SHP77 treated with DMSO at 0.1 percent for 48 hours (cell line): ENCODE measurements around the gene KCND1.
"Not testable (repeated sequence)": the region's sequence is repeated elsewhere in the genome, so short reads cannot be mapped to it uniquely, and the experiment has no call there.

Experiments used
- DNase-seq: peaks from one replicate; lab custom pipeline; 2025; lab: John Stamatoyannopoulos, UW

KCND1 gene

DNA sequence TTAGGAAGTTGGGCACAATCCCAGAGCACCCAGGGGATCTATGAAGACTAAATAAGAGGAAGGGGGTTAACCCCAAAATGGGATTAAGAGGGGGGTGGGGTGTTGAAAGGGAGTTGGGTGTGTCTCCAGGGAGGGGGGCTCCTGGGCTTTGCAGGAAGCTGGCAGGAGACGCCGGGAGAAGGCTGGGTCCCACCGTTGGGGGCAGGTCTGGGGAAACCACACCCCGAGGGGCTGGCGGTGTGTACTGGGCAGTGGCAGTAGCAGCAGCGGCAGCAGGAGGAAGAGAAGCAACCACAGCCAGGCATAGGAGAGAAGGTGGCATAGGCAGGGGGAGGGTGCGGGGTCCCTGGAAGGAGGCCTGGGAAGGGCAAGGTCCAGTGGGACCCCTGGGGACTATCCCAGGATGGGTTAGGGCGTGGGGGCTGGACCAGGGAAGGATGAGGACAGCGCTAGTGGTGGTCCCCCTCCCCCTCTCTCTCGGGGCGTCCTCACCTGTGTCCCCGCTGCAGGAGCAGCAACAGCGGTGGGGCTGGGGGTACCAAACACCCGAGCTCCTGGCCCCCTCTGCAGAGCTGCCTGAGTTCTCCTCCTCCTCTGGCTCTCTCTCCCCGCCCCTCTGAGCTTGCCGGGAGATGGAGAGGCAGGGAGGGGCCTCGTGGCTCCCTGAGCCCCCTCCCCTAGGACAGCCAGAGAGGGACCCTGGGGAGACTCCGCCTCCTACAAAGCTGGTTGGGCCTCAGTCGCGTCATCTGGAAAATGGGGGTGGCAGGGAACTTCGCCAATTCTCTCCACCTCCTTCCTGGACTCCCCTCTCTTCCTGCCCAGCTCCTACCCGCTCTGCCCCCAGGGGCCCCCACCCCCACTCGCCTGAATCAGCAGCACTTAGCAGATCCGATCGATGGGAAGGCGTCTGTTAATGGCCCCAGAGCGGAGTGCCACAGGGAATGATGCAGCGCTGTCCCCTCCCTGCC, at the start of gene KCND1:
Gene KCND1, minus strand, starts transcription at position 596 of the 971 bp plus-strand sequence. CDS start 1,573 bp downstream, outside the sequence.
- no peak for DNase-seq

DNA sequence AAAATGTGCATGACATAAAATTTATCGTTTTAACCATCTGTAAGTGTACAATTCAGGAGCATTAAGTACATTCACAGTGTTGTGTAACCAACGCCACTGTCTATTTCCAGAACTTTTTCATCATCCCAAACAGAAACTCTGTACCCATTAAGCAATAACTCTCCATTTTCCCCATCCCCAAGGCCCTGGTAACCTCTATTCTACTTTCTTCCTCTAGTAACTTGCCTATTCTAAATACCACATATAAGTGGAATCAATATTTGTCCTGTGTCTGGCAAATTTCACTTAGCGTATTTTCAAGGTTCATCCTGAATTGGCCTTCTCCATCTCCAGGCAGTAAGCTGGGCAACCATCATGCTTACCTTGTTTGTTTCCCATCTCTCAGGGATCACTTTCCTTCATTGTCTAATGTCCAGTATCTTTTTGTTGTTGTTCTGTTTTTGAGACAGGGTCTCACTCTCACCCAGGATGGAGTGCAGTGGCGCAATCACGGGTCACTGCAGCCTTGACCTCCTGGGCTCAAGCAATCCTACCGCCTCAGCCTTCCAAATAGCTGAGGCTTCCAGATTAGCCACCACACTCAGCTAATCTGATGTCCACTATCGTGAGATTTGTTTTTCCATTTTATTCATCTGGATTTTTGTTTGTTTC, 48.1 kb upstream of the KCND1 start:
- DNase-seq: no peak

DNA sequence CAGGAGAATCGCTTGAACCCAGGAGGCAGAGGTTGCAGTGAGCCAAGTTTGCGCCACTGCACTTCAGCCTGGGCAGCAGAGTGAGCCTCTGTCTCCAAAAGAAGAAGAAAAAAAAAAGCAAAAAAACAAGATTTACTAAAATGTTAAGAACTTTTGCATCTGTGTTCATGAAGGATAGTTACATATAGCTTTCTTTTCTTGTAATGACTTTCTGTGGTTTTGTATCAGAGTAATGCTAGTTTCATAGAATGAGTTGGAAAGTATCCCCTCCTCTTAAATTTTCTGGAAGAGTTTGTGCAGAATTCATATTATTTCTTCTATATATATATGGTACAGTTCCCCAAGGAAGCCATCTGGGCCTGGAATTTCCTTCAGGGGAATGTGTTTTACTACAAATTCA, 47.4 kb upstream of the KCND1 start:
- DNase-seq: no peak

DNA sequence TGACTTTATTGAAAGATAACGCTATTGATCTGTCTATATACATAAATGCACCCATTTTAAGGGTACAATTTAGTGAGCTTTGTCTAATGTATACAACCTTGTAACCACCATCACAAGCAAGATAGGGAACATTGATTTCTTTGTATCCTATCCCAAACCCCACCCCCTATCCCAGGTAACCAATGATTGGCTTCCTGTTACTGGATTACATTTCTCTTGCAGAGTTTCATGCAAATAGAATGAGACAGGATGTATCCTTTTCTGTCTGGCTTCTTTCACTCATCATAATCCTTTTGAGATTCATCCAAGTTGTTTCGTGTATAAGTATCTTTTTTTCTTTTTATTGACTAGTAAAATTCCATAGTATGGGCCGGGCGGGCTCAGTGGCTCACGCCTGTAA, 32.1 kb upstream of the KCND1 start:
- DNase-seq: no peak

DNA sequence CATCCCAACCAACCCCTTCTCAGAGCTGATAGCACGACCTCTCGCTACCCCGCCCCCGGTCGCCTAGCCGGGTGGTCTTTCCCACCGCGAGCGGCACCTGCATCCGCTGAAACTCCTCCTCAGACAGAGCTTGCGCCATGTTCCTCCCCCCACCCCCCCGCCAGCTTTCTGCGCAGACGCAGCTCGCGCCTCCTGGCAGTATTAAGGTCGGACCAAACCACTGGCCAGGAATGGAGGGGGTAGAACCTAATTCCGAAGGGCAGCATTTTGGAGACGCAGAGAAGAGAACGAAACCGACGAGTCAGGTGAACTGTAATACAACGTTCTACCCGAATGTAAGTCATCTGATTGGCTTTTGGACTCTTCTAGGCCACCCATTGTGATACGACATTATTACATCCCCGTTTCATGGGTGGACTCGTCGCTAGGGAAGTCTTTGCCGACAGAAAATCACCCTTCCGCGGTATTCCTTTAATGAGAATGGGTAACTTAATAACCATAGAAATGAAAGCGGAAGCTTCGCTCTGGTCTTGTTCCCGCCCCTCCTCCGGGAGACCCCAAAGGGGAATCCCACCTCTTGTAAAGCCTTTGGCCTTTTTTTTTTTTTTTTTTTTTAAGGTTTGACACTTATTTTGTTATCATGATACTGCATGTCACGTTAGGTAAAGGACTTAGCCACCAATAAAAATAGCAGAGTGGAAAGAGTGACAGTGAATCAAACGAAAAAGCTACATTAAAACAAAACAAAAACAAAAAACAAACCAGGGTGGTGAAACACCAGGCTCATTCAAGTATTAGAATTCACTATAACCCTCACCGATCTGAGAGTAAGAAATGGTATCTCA, 30.7 kb upstream of the KCND1 start, which contains the start of gene GRIPAP1:
Gene GRIPAP1, minus strand, starts transcription at position 174 of the 845 bp plus-strand sequence. Its CDS starts 35 bp downstream, at position 139.
- peak; percentile 68 for DNase-seq

DNA sequence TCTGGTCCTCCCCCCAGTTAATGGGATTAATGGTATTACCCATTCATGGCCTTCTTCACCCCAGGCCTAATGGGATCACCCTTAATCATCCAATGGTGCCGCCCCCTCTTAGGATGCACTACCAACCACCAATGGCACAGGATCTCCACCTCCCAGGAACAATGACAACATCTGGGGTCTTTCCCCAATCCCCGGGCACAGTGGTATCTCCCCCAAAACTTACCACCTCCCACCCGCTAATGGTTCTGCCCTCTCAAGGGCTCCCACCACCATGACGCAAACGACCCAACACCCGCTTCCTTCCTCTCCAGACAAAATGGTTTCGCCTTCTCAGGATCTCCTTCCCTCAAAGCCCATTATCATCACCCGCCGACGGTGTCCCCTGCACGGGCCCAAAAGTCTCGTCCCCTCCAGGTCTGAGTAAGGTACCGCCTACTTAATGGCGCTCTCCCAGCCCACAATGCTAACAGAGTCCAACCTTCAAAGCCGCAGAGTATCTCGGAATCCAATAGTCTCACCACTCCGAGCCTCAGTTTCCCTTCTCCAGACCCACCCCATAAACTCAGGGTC, 30.0 kb upstream of the KCND1 start:
- no peak for DNase-seq

DNA sequence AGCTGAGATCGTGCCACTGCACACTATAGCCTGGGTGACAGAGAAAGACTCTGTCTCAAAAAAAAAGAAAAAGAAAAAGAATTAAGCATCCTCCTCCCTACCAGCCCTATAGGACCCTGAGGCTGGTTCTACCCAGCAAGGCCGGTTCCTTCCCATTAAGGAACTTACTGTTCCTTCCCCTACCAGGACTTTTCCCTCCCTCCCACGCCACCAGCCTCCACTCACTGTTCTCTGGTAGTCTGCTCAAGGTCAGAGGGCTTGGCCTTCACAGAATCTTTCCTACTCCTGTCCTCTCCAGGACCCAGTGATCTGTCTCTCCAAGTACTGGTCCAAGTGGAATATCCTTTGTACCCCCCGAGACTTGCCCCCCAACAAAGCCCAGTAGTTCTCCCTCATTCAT, 29.0 kb upstream of the KCND1 start:
- DNase-seq: no peak

DNA sequence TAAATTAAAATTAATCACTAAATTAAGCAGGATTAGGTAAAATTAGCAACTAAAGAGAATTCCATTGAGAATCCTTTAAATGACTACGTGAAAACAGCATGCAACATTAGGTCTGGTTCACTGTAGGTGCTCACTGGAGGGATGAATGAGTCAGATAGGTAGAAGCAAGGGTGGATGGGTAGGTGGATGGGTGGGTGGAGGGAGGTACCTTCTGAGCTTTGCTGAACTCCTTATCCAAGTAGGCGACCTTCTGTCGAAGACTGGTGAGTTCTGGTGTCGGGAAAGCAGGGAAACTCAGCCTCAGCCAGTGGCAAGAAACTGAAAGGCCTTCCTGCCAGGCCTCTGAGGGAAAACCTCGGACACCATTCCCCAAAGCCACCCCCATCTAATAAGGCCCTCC, 27.4 kb upstream of the KCND1 start:
- no peak for DNase-seq

DNA sequence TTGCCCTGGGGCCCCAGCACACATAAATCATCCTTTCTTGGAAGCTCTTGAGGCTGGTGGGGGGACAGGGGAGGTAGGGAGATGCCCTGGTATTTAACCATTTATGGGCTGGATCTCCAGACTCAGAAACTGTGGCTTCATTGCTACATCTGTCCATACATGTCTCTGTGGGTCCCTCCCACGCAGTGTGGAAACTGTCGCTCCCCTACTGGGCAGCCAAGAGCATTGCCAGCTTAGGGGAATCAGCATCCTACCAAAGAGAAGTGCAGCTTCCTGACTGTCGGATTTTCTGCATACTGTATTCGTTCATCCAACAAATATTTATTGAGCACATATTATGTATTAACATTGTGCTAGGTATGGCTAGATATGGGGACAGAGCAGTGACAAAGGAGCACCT, 26.7 kb upstream of the KCND1 start:
- DNase-seq: no peak

DNA sequence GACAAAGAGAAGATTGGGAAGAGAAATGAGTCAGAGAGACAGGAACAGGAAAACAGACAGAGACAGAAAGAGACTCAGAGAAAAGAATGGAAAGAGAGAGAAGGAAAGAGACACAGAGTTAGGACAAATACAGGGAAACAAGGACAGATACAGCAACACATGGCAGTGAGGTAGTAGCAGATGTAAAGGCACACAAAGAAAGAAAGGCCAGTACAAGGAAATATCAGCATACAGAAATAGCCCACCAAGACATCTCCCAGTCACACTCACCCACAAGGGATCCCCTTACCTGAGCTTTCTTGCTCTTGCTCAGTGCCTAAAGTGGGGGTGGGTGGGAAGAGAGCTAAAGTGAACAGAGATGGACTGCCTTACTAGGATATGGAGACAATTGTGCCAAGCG, 26.2 kb upstream of the KCND1 start:
- DNase-seq: no peak

DNA sequence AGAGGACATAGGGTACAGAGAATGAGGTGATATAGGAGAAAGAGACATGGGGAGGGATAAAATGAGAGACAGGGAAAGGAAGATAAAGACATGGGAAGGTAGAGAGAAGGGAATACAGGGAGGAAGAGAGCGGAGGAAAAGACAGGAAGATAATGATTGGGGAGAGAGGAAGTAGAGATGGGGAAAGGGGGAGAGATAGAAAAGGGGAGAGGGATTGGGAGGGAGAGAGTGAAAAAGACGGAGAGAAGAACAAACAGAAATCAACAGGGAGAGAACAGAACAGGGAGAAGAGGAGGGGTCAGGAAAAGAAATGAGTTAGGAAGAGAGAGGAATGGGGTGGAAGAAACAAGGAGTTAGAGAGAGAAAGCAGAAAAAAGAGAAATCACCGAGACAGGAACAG, 25.8 kb upstream of the KCND1 start:
- no peak for DNase-seq

DNA sequence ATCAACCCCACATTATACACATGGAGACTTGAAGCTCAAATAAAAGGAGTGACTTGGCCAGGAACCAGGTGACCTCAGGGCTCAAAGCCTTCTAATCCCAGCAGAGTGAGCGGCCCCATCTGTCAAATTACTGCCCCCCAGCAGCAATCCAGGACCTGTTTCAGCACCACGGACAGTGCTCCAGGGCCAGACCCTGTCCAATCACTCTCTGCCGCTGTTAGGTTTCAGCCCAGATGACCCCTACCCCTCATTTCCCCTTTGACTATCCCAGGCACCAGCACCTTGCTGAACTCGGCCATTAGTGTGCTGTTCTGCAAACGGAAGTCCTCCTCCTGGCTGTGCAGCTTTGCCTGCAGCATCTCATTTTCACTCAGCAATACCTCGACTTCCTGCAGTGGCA, 25.3 kb upstream of the KCND1 start:
- no peak for DNase-seq

DNA sequence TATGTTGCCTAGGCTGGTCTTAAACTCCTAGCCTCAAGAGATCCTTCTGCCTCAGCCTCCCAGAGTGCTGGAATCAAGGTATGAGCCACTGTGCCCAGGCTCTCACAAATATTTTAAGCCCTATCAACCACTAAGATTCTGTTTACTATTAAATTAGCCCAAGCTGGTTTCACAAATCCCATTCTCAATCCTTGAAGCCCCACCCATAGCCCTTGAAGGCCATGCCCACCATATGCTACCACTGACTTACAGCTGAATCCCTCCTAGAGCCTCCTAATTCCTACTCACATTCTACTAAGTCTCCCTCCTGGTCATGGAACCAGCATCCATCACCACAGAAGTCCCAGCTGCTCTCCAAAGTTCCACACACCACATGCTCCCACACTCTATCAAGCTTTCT, 20.7 kb upstream of the KCND1 start:
- no peak for DNase-seq

DNA sequence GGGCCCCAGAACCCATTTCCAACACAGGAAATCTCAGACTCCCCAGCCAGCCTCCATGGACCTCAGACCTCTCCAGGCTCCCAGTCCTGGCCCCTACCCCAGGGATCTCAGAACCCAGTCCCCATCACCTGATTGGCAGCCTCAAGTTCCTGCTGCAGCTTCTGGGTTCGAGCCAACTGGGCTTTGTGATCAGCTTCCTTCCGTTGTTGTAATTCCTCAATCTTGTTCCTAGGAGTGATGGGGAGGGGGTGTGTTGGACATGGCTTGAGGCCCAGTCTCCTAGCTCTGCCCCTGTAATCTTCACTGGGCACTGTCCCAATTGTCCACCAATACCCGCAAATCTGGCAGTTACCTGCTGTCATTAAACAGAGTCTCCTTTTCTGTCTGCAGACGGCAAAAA, 17.8 kb upstream of the KCND1 start:
- no peak for DNase-seq

DNA sequence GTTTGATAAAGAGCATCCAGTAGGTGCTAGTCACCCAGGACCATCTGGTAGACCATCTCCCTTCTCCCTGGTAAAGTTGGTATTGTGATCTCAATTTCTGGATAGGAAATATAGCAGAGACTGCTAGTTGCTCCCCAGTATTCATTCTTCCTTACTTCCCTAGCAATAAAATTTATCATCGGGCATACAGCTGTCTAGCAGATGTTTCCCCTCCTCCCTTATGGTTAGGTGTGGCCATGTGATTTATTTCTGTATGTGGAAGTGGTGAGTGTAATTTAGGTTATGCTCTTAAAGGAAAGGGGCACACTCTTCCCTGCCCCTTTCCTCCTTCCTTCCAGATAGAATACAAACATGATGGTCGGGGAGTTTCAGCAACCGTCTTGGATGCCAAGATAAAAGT, 12.3 kb upstream of the KCND1 start:
- DNase-seq: no peak

DNA sequence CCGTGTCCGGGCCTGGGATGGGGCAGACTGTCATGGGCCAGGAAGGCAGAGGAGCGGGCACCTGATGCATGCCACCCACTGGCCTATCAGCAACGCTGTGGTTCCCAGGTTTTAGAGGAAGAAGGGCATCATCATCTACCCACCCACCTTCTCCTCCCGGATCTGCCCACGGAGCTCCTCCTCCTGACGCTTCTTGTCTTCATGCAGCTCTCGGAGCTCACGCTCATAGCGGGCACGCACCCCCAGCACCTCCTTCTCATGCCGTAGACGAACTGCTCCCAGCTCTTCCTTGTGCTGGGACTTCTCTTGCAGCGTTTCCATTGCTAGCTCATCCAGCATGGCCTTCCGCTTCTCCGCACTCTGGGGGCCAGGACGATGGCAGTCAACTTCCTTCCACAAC, 11.4 kb upstream of the KCND1 start:
- no peak for DNase-seq

DNA sequence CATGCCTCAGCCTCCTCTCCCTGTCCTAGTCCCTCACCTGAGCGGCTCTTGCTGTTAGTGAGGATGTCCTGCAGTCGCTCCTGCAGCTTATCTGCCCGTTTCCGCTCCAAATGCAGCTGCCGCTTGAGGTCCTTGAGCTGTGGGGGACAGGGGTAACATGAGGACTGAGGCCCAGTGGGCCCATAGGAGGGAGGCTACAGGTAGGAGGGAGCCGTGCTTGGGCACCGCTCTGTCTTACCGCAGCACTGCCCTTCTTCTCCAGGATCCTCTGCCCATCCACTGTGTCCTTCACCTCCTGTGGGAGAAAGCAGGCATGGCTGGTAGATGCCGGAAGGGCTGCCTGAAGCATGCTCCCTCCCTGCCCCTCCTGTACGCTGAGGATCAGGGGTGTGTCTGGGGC, 9.5 kb upstream of the KCND1 start:
- no peak for DNase-seq

DNA sequence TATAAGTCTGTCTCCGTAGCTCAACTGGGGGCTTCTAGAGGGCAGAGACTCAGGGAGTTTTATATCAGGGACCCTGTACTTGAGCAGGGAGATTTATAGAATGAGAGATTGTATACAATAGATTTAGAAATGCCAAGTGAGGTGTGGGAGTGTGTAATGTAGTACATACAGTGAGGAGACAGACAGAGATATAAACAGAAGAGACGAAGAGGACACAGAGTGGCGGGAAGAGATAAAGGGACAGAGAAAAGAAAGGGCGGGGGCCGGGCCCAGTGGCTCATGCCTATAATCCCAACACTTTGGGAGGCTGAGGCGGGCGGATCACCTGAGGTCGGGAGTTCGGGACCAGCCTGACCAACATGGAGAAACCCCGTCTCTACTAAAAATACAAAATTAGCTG, 8.7 kb upstream of the KCND1 start:
- not testable (repeated sequence) for DNase-seq

DNA sequence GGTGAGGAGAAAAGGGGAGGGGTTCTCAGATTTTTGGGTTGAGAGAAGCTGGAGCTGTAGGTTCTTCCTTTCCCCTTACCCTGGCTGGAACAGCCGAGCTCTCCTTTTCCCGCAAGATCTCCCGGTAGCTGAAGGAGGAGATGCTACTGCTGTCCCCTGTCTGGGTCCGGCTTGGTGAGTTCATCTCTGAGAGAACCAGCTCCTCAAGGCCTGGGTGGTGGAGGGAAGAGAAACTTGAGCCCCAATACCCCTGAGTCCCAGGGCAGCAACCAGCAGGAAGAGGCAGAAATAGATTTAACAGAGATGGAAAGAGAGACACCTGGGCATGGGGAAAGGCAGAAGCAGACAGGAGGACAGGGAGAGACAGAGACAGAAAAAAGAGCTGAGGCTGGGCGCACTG, 6.6 kb upstream of the KCND1 start:
- no peak for DNase-seq

DNA sequence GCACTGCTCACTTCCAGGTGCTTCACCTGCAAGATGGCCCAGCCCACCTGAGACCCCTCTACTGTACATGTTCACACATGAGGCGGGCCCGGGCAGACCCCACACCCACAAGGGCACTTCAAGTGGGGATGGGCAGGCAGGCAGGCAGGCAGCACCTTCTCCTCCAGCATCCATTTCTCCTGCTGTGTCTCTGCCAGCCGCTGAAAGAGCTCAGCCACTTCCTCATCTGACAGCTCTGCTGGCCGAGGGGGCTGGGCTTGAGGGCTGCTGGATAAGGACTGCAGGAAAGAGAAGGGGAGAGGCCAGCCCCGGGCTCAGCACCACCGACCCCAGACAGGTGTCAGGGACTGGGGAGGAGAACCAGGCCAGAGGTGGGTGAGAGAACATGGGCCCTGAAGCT, 4.4 kb upstream of the KCND1 start:
- no peak for DNase-seq

DNA sequence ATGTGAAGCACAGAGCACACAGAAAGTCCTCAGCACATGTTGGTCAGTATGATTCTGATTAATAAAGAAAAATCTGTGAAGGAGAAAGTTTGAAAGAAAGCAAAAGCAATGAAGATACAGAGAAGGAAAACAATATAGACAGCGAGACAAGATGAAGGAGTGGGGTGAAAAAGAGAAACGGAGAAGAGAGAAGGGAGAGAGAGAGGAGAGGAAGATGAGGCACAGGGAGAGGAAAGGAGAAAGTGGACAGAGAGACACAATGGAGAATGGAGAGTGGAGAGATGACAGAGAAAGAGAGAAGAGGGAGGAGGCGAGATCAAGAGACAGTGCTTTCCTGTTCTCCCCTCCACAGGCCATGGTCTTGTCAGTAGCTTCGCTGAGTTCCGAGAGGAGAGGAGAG, 3.9 kb upstream of the KCND1 start:
- no peak for DNase-seq

DNA sequence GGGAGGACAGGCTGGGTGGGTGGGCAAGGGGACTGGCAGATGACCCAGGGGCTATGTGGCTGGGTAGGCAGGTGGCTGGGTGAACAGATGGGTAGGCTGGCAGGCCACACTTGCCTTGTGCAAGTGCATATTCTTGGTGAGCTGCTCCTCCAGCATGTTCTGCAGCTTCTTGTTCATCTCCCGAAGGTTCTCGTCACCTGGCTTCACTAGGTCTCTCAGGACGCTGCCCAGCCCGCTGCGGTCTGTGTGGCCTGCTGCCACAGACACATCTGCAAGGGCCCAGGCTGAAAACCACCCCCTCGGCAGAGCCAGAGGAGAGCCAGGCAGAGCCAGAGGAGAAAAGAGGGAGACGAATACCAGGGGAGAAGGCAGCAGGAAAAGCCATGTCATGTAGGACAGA, 3.4 kb upstream of the KCND1 start:
- no peak for DNase-seq
